Measurements from ENCODE around the gene FOXL2NB. TPM values are rescaled to one million over a fixed set of nuclear protein-coding genes. Genes with fewer than 3 reads are reported as not detected.

FOXL2NB gene
- total RNA-seq, 4 donors from 2014 or later = 1.3 to 22.7 (median 12.2) TPM

GRCh38 chr3:138944929-138945708, 1.9 kb upstream of the FOXL2NB start:
- peaks cover 0 to 14% of the 10 kb centered on the region in 2 donors for H3K4me1 ChIP-seq
- intact Hi-C loops (cut with DNase I; ENCODE audit: low total_unique reads) = loop anchor here (10.0 kb wide), 1 partner anchor 380 kb away; no protein-coding TSS in a partner anchor
- no peak for TF ChIP-seq CTCF (IDR thresholded peaks at IDR 0.05)
- TF ChIP-seq POLR2A (IDR thresholded peaks at IDR 0.05) = no peak
- no peaks in the 10 kb centered on the region for H3K36me3 ChIP-seq
- peaks cover 0 to 20% of the 10 kb centered on the region in 2 donors for H3K27me3 ChIP-seq
- H3K4me3 ChIP-seq = peak overlapping the region; percentile 44 to 75
- H3K9me3 ChIP-seq = no peaks in the 10 kb centered on the region
- DNase-seq = no peak
- peak overlapping the region in 1 of 2 donors; percentile 12 for H3K27ac ChIP-seq

- H3K27ac ChIP-seq = peak overlapping the region; percentile 90 to 91
- peak overlapping the region; percentile 44 to 75 for H3K4me3 ChIP-seq
- TF ChIP-seq POLR2A (IDR thresholded peaks at IDR 0.05) (peak in 1 of 2 donors; percentile 3), CTCF (IDR thresholded peaks at IDR 0.05) (no peak)
- intact Hi-C loops (cut with DNase I; ENCODE audit: low total_unique reads) = loop anchor here (10.0 kb wide), 1 partner anchor 379 kb away; no protein-coding TSS in a partner anchor
- no peaks in the 10 kb centered on the region for H3K9me3 ChIP-seq
- no peak for DNase-seq
- peaks cover 0 to 20% of the 10 kb centered on the region in 2 donors for H3K27me3 ChIP-seq
- H3K4me1 ChIP-seq = peaks cover 0 to 18% of the 10 kb centered on the region in 2 donors
- H3K36me3 ChIP-seq = no peaks in the 10 kb centered on the region
Observed at GRCh38 chr3:138945709-138946662, 1.0 kb upstream of the FOXL2NB start.

- no peak for TF ChIP-seq POLR2A (IDR thresholded peaks at IDR 0.05)
- no peak for TF ChIP-seq CTCF (IDR thresholded peaks at IDR 0.05)
- Histone ChIP-seq H3K4me3 (peak overlapping the region; percentile 44 to 75), H3K27ac (peak overlapping the region; percentile 90 to 91), H3K27me3 (peaks cover 0 to 20% of the 10 kb centered on the region in 2 donors), H3K9me3 (no peaks in the 10 kb centered on the region), H3K36me3 (no peaks in the 10 kb centered on the region), H3K4me1 (peaks cover 0 to 18% of the 10 kb centered on the region in 2 donors)
- DNase-seq = no peak
- intact Hi-C loops (cut with DNase I; ENCODE audit: low total_unique reads) = loop anchor here (10.0 kb wide), 1 partner anchor 377 kb away; no protein-coding TSS in a partner anchor
Observed at GRCh38 chr3:138947495-138948121, 591 bp downstream of the FOXL2NB start.

- TF ChIP-seq CTCF (IDR thresholded peaks at IDR 0.05) (no peak), POLR2A (IDR thresholded peaks at IDR 0.05) (no peak)
- no peaks in the 10 kb centered on the region for H3K9me3 ChIP-seq
- no peak for DNase-seq
- H3K4me1 ChIP-seq = peaks cover 0 to 18% of the 10 kb centered on the region in 2 donors
- no peak overlapping the region for H3K4me3 ChIP-seq
- H3K36me3 ChIP-seq = no peaks in the 10 kb centered on the region
- H3K27ac ChIP-seq = no peak overlapping the region
- intact Hi-C loops (cut with DNase I; ENCODE audit: low total_unique reads) = loop anchor here (10.0 kb wide), 1 partner anchor 376 kb away; no protein-coding TSS in a partner anchor
- H3K27me3 ChIP-seq = peaks cover 0 to 16% of the 10 kb centered on the region in 2 donors
Observed at GRCh38 chr3:138948371-138949001, 1.5 kb downstream of the FOXL2NB start.

Measured in uterus (tissue), 4 donors.